Inflammatory macrophage treated with lipopolysaccharide for 4 hours (primary cell): Measurements from ENCODE around the gene SOX9.
"Not testable (repeated sequence)": the region's sequence is repeated elsewhere in the genome, so short reads cannot be mapped to it uniquely, and the experiment has no call there.

Experiments
- DNase-seq: peaks from one replicate; pipeline ENCODE4 v3.0.0-alpha.2; 2020

Gene SOX9

GRCh38 chr17:72126575-72127486, 6.0 kb downstream of the SOX9 start:
- no peak for DNase-seq

GRCh38 chr17:72128039-72128438, 7.2 kb downstream of the SOX9 start:
- no peak for DNase-seq

GRCh38 chr17:72134608-72135394, 14.0 kb downstream of the SOX9 start:
- no peak for DNase-seq

- no peak for DNase-seq
These were observed 14.9 kb downstream of the SOX9 start for GRCh38 chr17:72135546-72136325.

GRCh38 chr17:72136692-72137091, 15.9 kb downstream of the SOX9 start:
- no peak for DNase-seq

- no peak for DNase-seq
These were observed 16.3 kb downstream of the SOX9 start for GRCh38 chr17:72137161-72137560.

GRCh38 chr17:72139212-72139611, 18.4 kb downstream of the SOX9 start:
- DNase-seq: no peak

- no peak for DNase-seq
These were observed 20.5 kb downstream of the SOX9 start for GRCh38 chr17:72141336-72141735.

- DNase-seq: not testable (repeated sequence)
These were observed 21.3 kb downstream of the SOX9 start for GRCh38 chr17:72142097-72142496.

GRCh38 chr17:72142614-72143013, 21.8 kb downstream of the SOX9 start:
- DNase-seq: no peak

- no peak for DNase-seq
These were observed 22.4 kb downstream of the SOX9 start for GRCh38 chr17:72143245-72143644.

- no peak for DNase-seq
These were observed 23.3 kb downstream of the SOX9 start for GRCh38 chr17:72144101-72144500.

- no peak for DNase-seq
These were observed 24.7 kb downstream of the SOX9 start for GRCh38 chr17:72145562-72145961.

GRCh38 chr17:72145962-72146361, 25.1 kb downstream of the SOX9 start:
- DNase-seq: no peak

- no peak for DNase-seq
These were observed 25.6 kb downstream of the SOX9 start for GRCh38 chr17:72146371-72146770.

GRCh38 chr17:72150632-72151460, 30.0 kb downstream of the SOX9 start:
- DNase-seq: no peak

GRCh38 chr17:72151565-72152386, 31.0 kb downstream of the SOX9 start:
- DNase-seq: no peak

- DNase-seq: no peak
These were observed 31.6 kb downstream of the SOX9 start for GRCh38 chr17:72152387-72152929.

GRCh38 chr17:72158895-72159885, 38.4 kb downstream of the SOX9 start:
- DNase-seq: no peak

GRCh38 chr17:72162569-72162968, 41.7 kb downstream of the SOX9 start:
- DNase-seq: no peak
